Fibroblast of lung (primary cell): ENCODE measurements around the gene PLD5.

Experiments used
- CTCF ChIP-seq, 2 donors: IDR thresholded peaks in 1 of 2; conservative IDR thresholded peaks in 1 of 2; 1 replicate in 1 of 2; 2 replicates in 1 of 2; pipeline ENCODE4 v1.5.1; 2011 to 2012; ENCODE audit warnings: low read length in 2 of 2, control low read depth in 1 of 2, inconsistent platforms in 1 of 2, low read depth in 1 of 2, mild to moderate bottlenecking in 1 of 2
- EZH2 ChIP-seq: IDR thresholded peaks from 2 replicates; pipeline ENCODE4 v1.5.1; 2012; ENCODE audit warnings: low read length, control low read depth, mild to moderate bottlenecking; ENCODE audit errors: missing control alignments

GRCh38 chr1:242219298-242219901 lies 305.1 kb downstream of the PLD5 start:
- TF ChIP-seq CTCF (conservative IDR thresholded peaks at IDR 0.05 in 1 of 2, IDR thresholded peaks at IDR 0.05 in 1 of 2; ENCODE audit: low read depth in 1 of 2, low read length in 2 of 2) (no peak), EZH2 (no peak)
